ENCODE data around the gene PCSK6.

DNA sequence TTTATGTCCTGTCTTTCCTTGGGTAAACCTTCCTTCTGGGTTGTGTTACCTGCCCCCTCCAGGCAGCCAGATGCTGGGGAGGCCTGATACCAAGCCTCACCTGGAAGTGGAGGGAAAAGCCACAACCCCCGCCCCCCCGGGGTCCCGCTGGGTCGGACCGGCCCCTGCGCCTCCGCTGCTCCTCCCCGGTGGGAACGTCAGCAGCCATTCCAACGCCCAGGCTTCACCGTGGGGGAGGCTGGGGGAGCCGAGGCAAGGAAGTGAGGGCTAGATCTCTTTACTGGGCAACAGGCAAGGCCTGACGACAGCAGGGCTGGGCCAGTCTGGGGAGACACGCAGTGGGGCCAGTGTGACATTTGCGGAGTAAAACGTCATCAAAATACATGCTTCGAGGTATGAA lies 141.5 kb downstream of the PCSK6 start:
- TF ChIP-seq, protein P1, sequence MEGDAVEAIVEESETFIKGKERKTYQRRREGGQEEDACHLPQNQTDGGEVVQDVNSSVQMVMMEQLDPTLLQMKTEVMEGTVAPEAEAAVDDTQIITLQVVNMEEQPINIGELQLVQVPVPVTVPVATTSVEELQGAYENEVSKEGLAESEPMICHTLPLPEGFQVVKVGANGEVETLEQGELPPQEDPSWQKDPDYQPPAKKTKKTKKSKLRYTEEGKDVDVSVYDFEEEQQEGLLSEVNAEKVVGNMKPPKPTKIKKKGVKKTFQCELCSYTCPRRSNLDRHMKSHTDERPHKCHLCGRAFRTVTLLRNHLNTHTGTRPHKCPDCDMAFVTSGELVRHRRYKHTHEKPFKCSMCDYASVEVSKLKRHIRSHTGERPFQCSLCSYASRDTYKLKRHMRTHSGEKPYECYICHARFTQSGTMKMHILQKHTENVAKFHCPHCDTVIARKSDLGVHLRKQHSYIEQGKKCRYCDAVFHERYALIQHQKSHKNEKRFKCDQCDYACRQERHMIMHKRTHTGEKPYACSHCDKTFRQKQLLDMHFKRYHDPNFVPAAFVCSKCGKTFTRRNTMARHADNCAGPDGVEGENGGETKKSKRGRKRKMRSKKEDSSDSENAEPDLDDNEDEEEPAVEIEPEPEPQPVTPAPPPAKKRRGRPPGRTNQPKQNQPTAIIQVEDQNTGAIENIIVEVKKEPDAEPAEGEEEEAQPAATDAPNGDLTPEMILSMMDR (IDR thresholded peaks at IDR 0.05), result no peak
- no peak for TF ChIP-seq POLR2A (IDR thresholded peaks at IDR 0.05)
